Measurements from ENCODE around the gene RBX1.

GRCh38 chr22:40904101-40904500, 47.1 kb upstream of the RBX1 start:
- TF ChIP-seq EZH2phosphoT487 (IDR thresholded peaks at IDR 0.05; ENCODE audit: borderline replicate concordance, low read depth, low read length): no peak
- TF ChIP-seq, protein P1, sequence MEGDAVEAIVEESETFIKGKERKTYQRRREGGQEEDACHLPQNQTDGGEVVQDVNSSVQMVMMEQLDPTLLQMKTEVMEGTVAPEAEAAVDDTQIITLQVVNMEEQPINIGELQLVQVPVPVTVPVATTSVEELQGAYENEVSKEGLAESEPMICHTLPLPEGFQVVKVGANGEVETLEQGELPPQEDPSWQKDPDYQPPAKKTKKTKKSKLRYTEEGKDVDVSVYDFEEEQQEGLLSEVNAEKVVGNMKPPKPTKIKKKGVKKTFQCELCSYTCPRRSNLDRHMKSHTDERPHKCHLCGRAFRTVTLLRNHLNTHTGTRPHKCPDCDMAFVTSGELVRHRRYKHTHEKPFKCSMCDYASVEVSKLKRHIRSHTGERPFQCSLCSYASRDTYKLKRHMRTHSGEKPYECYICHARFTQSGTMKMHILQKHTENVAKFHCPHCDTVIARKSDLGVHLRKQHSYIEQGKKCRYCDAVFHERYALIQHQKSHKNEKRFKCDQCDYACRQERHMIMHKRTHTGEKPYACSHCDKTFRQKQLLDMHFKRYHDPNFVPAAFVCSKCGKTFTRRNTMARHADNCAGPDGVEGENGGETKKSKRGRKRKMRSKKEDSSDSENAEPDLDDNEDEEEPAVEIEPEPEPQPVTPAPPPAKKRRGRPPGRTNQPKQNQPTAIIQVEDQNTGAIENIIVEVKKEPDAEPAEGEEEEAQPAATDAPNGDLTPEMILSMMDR (conservative IDR thresholded peaks at IDR 0.05; ENCODE audit: low read length): no peak
